Stimulated activated naive CD8-positive, alpha-beta T cell treated with anti-CD3 and anti-CD28 coated beads, Interleukin-15, Interleukin-2, amounts not matched to agents 100 ng/mL and 50 ng/mL, for 24 hours (primary cell): ENCODE data around the gene LAMB2.

Experiments used
- H3K27ac Mint-ChIP-seq: one replicate; pipeline ENCODE4 v1.8.0; 2021; ENCODE audit warnings: mild to moderate bottlenecking, mixed read lengths
- H3K27me3 Mint-ChIP-seq: one replicate; pipeline ENCODE4 v1.8.0; 2021; ENCODE audit warnings: mixed read lengths
- H3K36me3 Mint-ChIP-seq: one replicate; pipeline ENCODE4 v1.8.0; 2021; ENCODE audit warnings: low read depth, mixed read lengths
- H3K4me1 Mint-ChIP-seq: one replicate; pipeline ENCODE4 v1.8.0; 2021; ENCODE audit warnings: low read depth, mixed read lengths
- H3K4me3 Mint-ChIP-seq: one replicate; pipeline ENCODE4 v1.8.0; 2021; ENCODE audit warnings: mild to moderate bottlenecking, mixed read lengths
- H3K9me3 Mint-ChIP-seq: one replicate; pipeline ENCODE4 v1.8.0; 2021; ENCODE audit warnings: mixed read lengths

LAMB2 gene

GRCh38 chr3:49134471-49135265 is 1.8 kb upstream of the LAMB2 start:
- no peaks in the 10 kb centered on the region for H3K9me3 Mint-ChIP-seq
- H3K27me3 Mint-ChIP-seq = peaks cover 11% of the 10 kb centered on the region
- H3K36me3 Mint-ChIP-seq = no peaks in the 10 kb centered on the region
- H3K27ac Mint-ChIP-seq = no peak overlapping the region
- H3K4me3 Mint-ChIP-seq = no peak overlapping the region
- peaks cover 6% of the 10 kb centered on the region for H3K4me1 Mint-ChIP-seq

DNA sequence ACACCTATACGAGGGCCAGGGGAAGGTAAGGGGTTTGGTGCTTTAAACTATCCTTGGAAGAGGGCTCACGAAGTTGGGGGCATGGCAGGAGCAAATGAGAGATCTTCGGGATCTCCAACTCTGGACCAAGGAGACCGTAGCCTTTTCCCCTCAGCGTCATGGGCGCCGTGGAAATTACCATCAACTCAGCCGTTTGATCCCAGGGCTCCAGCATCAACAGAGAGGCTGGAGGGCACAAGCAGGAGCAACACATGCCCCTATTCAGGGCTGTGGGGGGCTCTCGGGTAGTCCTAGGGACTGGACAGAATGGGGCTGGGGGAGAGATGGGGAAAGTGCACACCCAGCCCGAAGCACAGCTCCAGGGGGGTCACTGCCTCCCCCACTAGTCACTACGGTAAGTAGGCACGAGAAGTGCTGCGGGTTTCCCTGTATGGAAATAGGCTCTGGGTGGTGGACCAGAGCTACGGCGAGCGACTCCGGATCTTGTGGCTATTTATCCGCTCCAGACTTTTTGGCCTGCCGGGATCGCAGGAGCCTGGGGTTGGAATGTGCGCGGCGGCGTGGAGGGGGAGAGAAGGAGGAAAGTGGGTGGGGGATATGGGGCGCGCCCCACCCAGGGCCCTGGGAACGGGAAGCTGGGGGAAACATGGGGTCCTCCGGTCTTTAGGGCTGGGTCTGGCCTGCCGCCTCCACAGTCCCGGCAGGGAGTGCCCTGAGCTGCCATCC is 539 bp upstream of the LAMB2 start:
- Mint-ChIP-seq H3K4me1 (peaks cover 6% of the 10 kb centered on the region), H3K27ac (no peak overlapping the region), H3K9me3 (no peaks in the 10 kb centered on the region), H3K36me3 (no peaks in the 10 kb centered on the region), H3K4me3 (no peak overlapping the region), H3K27me3 (peaks cover 11% of the 10 kb centered on the region)

- Mint-ChIP-seq H3K4me1 (peaks cover 6% of the 10 kb centered on the region), H3K9me3 (no peaks in the 10 kb centered on the region), H3K27ac (no peak overlapping the region), H3K36me3 (no peaks in the 10 kb centered on the region), H3K27me3 (peaks cover 7% of the 10 kb centered on the region), H3K4me3 (no peak overlapping the region)
These were observed 795 bp downstream of the LAMB2 start for GRCh38 chr3:49132073-49132436.

- H3K27ac Mint-ChIP-seq = no peak overlapping the region
- H3K27me3 Mint-ChIP-seq = peaks cover 7% of the 10 kb centered on the region
- H3K4me3 Mint-ChIP-seq = no peak overlapping the region
- no peaks in the 10 kb centered on the region for H3K9me3 Mint-ChIP-seq
- peaks cover 6% of the 10 kb centered on the region for H3K4me1 Mint-ChIP-seq
- no peaks in the 10 kb centered on the region for H3K36me3 Mint-ChIP-seq
These were observed 1.3 kb downstream of the LAMB2 start for GRCh38 chr3:49131576-49131975.

GRCh38 chr3:49131040-49131439 is 1.8 kb downstream of the LAMB2 start:
- Mint-ChIP-seq H3K36me3 (no peaks in the 10 kb centered on the region), H3K9me3 (no peaks in the 10 kb centered on the region), H3K27ac (no peak overlapping the region), H3K4me3 (no peak overlapping the region), H3K27me3 (peaks cover 7% of the 10 kb centered on the region), H3K4me1 (peaks cover 6% of the 10 kb centered on the region)

GRCh38 chr3:49124991-49125670 is 7.7 kb downstream of the LAMB2 start:
- Mint-ChIP-seq H3K9me3 (no peaks in the 10 kb centered on the region), H3K27ac (no peak overlapping the region), H3K27me3 (no peaks in the 10 kb centered on the region), H3K4me3 (no peak overlapping the region), H3K36me3 (no peaks in the 10 kb centered on the region), H3K4me1 (peaks cover 5% of the 10 kb centered on the region)

GRCh38 chr3:49124203-49124602 is 8.6 kb downstream of the LAMB2 start:
- Mint-ChIP-seq H3K9me3 (no peaks in the 10 kb centered on the region), H3K4me1 (peaks cover 14% of the 10 kb centered on the region), H3K4me3 (no peak overlapping the region), H3K27ac (no peak overlapping the region), H3K36me3 (peaks cover under 1% of the 10 kb centered on the region), H3K27me3 (no peaks in the 10 kb centered on the region)

DNA sequence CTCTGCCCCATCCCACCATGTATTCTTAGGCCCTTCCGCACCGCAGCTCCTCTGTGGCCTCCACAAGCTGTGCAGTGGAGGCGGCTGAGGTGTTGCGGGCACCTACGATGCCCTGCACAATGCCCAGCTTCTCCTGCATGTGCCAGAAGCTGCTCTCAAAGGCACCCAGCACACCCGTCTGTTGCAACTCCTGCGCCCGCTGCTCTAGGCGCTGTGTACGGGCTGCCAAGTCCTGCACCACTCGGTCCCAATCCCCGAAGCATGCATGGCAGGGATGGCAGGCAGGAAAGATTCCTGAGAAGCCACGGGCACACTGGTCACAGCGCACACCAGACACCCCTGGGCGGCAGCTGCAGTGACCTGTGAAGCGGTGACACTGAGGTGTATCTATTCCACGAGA is 9.2 kb downstream of the LAMB2 start:
- Mint-ChIP-seq H3K9me3 (no peaks in the 10 kb centered on the region), H3K36me3 (peaks cover 6% of the 10 kb centered on the region), H3K4me1 (peaks cover 19% of the 10 kb centered on the region), H3K4me3 (no peak overlapping the region), H3K27ac (no peak overlapping the region), H3K27me3 (no peaks in the 10 kb centered on the region)

- Mint-ChIP-seq H3K27ac (no peak overlapping the region), H3K36me3 (peaks cover 8% of the 10 kb centered on the region), H3K9me3 (no peaks in the 10 kb centered on the region), H3K27me3 (no peaks in the 10 kb centered on the region), H3K4me3 (no peak overlapping the region), H3K4me1 (peaks cover 19% of the 10 kb centered on the region)
These were observed 9.8 kb downstream of the LAMB2 start for GRCh38 chr3:49122886-49123545.

- H3K36me3 Mint-ChIP-seq = peaks cover 14% of the 10 kb centered on the region
- no peak overlapping the region for H3K4me3 Mint-ChIP-seq
- peaks cover 19% of the 10 kb centered on the region for H3K4me1 Mint-ChIP-seq
- H3K27ac Mint-ChIP-seq = no peak overlapping the region
- H3K9me3 Mint-ChIP-seq = no peaks in the 10 kb centered on the region
- no peaks in the 10 kb centered on the region for H3K27me3 Mint-ChIP-seq
These were observed 10.4 kb downstream of the LAMB2 start for GRCh38 chr3:49122451-49122850.

- Mint-ChIP-seq H3K27me3 (no peaks in the 10 kb centered on the region), H3K4me1 (peaks cover 19% of the 10 kb centered on the region), H3K36me3 (peaks cover 17% of the 10 kb centered on the region), H3K27ac (peak overlapping the region; percentile 82), H3K9me3 (no peaks in the 10 kb centered on the region), H3K4me3 (no peak overlapping the region)
These were observed 10.8 kb downstream of the LAMB2 start for GRCh38 chr3:49122022-49122421.

GRCh38 chr3:49121132-49121736 is 11.6 kb downstream of the LAMB2 start:
- peaks cover 22% of the 10 kb centered on the region for H3K36me3 Mint-ChIP-seq
- peak overlapping the region; percentile 82 for H3K27ac Mint-ChIP-seq
- H3K9me3 Mint-ChIP-seq = no peaks in the 10 kb centered on the region
- H3K27me3 Mint-ChIP-seq = no peaks in the 10 kb centered on the region
- H3K4me3 Mint-ChIP-seq = peak overlapping the region; percentile 91
- peaks cover 19% of the 10 kb centered on the region for H3K4me1 Mint-ChIP-seq

- Mint-ChIP-seq H3K27ac (peak within 1 kb of the TSS; percentile 91), H3K36me3 (peaks cover 29% of the 10 kb centered on the region), H3K4me1 (peaks cover 19% of the 10 kb centered on the region), H3K27me3 (no peaks in the 10 kb centered on the region), H3K9me3 (no peaks in the 10 kb centered on the region), H3K4me3 (peak within 1 kb of the TSS; percentile 91)
These were observed 12.3 kb downstream of the LAMB2 start, which contains the start of gene USP19 for GRCh38 chr3:49120438-49121131. USP19 (minus strand) TSS chr3:49120823; CDS start chr3:49119145, 1,678 bp downstream.

DNA sequence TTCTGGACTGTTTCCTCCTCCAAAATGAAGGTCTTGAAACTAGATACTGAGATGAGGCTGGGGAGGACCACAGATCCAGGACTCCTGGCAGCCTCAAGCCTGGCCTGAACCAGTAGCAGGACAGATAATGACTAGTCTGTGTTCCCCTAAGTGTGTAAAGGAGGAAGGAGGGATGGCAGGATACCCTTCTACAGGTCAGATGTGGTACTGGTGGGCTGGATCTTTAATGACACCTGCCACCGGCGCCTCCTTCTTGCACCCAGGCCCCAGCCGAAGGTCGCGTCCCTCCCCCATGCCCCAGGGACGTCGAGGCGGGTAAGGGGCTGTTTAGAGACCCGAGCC is 12.8 kb downstream of the LAMB2 start:
- Mint-ChIP-seq H3K27ac (peak overlapping the region; percentile 91), H3K4me3 (peak overlapping the region; percentile 91), H3K27me3 (no peaks in the 10 kb centered on the region), H3K9me3 (no peaks in the 10 kb centered on the region), H3K36me3 (peaks cover 34% of the 10 kb centered on the region), H3K4me1 (peaks cover 19% of the 10 kb centered on the region)
